Neutrophil (primary cell): ENCODE measurements around the gene SMAD4.

Experiments used
- H3K27ac ChIP-seq: fragments of 200-600 bp; sonication (generic); 2 replicates; pipeline ENCODE4 v1.5.1; 2016; ENCODE audit warnings: mild to moderate bottlenecking, moderate library complexity
- H3K27me3 ChIP-seq: fragments of 200-600 bp; sonication (generic); 2 replicates; pipeline ENCODE4 v1.6.0; 2016; ENCODE audit warnings: mild to moderate bottlenecking
- H3K36me3 ChIP-seq: fragments of 200-600 bp; sonication (generic); 2 replicates; pipeline ENCODE4 v1.5.1; 2017
- H3K4me1 ChIP-seq, 2 experiments: fragments of 200-600 bp in 1 of 2; sonication (generic) in 1 of 2; 1 replicate in 1 of 2; 2 replicates in 1 of 2; pipeline versions ENCODE4 v1.5.1 to v1.6.1; 2013 to 2016; ENCODE audit warnings: low read depth in 1 of 2, low read length in 1 of 2, mild to moderate bottlenecking in 1 of 2, moderate library complexity in 1 of 2; ENCODE audit not compliant: control insufficient read depth in 1 of 2, insufficient read depth in 1 of 2
- H3K4me3 ChIP-seq, 2 experiments: fragments of 200-600 bp in 1 of 2; sonication (generic) in 1 of 2; 1 replicate in 1 of 2; 2 replicates in 1 of 2; pipeline ENCODE4 v1.5.1; 2013 to 2016; ENCODE audit warnings: low read depth in 1 of 2, low read length in 1 of 2, mild to moderate bottlenecking in 1 of 2, moderate library complexity in 1 of 2
- H3K9me3 ChIP-seq: fragments of 200-600 bp; sonication (generic); 2 replicates; pipeline ENCODE4 v1.5.1; 2016
- CTCF ChIP-seq: fragments of 200-600 bp; sonication (generic); IDR thresholded peaks from 2 replicates; pipeline ENCODE4 v1.5.1; 2016; ENCODE audit warnings: antibody characterized with exemption

Gene SMAD4

GRCh38 chr18:51120809-51121596 is 91.0 kb downstream of the SMAD4 start:
- no peak for TF ChIP-seq CTCF
- Histone ChIP-seq H3K4me1 (no peaks in the 10 kb centered on the region), H3K27me3 (no peaks in the 10 kb centered on the region), H3K36me3 (no peaks in the 10 kb centered on the region), H3K9me3 (no peaks in the 10 kb centered on the region), H3K4me3 (no peak overlapping the region), H3K27ac (no peak overlapping the region)

- Histone ChIP-seq H3K4me3 (no peak overlapping the region), H3K27me3 (no peaks in the 10 kb centered on the region), H3K36me3 (no peaks in the 10 kb centered on the region), H3K27ac (no peak overlapping the region), H3K4me1 (no peaks in the 10 kb centered on the region), H3K9me3 (no peaks in the 10 kb centered on the region)
- no peak for TF ChIP-seq CTCF
Observed at GRCh38 chr18:51121597-51121857, 91.5 kb downstream of the SMAD4 start.

- H3K4me3 ChIP-seq = no peak overlapping the region
- TF ChIP-seq CTCF = no peak
Observed at GRCh38 chr18:51122266-51123045, 92.4 kb downstream of the SMAD4 start.

GRCh38 chr18:51123046-51123395 is 93.0 kb downstream of the SMAD4 start:
- Histone ChIP-seq H3K9me3 (no peaks in the 10 kb centered on the region), H3K36me3 (no peaks in the 10 kb centered on the region), H3K4me3 (no peak overlapping the region), H3K27ac (no peak overlapping the region), H3K4me1 (no peaks in the 10 kb centered on the region), H3K27me3 (no peaks in the 10 kb centered on the region)
- TF ChIP-seq CTCF = no peak

More at GRCh38 chr18:51122266-51123045, 92.4 kb downstream of the SMAD4 start:
- H3K36me3 ChIP-seq = no peaks in the 10 kb centered on the region
- no peak overlapping the region for H3K27ac ChIP-seq
- no peaks in the 10 kb centered on the region for H3K27me3 ChIP-seq
- H3K9me3 ChIP-seq = no peaks in the 10 kb centered on the region
- H3K4me1 ChIP-seq = no peaks in the 10 kb centered on the region

DNA sequence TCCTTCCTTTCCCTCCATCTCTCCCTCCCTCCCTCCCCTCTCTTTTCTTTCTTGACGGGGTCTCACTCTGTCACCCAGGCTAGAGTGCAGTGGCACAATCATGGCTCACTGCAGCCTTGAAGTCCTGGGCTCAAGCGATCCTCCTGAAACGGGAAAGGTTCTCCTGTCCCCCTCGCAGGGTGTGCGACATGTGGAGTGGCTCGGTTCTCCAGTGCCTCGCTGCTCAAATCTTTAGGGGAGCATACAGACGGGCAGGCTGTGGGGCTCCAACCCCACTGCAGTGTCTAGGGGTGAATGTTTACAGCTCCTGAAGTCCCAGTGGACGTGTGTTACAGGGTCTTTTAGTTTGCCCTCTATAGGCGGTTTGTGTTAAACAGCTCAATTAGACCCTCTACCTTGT is 93.5 kb downstream of the SMAD4 start:
- no peak overlapping the region for H3K4me3 ChIP-seq
- no peaks in the 10 kb centered on the region for H3K4me1 ChIP-seq
- H3K9me3 ChIP-seq = no peaks in the 10 kb centered on the region
- no peaks in the 10 kb centered on the region for H3K36me3 ChIP-seq
- H3K27me3 ChIP-seq = no peaks in the 10 kb centered on the region
- no peak overlapping the region for H3K27ac ChIP-seq
- no peak for TF ChIP-seq CTCF
